Stimulated activated CD8-positive, alpha-beta memory T cell treated with anti-CD3 and anti-CD28 coated beads, Interleukin-15, amount 100 ng/mL, for 24 hours (primary cell): ENCODE measurements around the gene SH3RF2.
"Not testable (repeated sequence)": the region's sequence is repeated elsewhere in the genome, so short reads cannot be mapped to it uniquely, and the experiment has no call there.

Experiments
- DNase-seq: peaks from one replicate; pipeline ENCODE4 v3.0.0-alpha.2; 2020; ENCODE audit warnings: low read depth

SH3RF2 gene

GRCh38 chr5:146009020-146009419 lies 72.6 kb downstream of the SH3RF2 start:
- DNase-seq: no peak

DNA sequence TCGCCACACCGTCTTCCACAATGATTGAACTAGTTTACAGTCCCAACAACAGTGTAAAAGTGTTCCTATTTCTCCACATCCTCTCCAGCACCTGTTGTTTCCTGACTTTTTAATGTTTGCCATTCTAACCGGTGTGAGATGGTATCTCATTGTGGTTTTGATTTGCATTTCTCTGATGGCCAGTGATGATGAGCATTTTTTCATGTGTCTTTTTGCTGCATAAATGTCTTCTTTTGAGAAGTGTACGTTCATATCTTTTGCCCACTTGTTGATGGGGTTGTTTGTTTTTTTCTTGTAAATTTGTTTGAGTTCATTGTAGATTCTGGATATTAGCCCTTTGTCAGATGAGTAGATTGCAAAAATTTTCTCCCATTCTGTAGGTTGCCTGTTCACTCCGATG lies 74.1 kb downstream of the SH3RF2 start:
- not testable (repeated sequence) for DNase-seq

DNA sequence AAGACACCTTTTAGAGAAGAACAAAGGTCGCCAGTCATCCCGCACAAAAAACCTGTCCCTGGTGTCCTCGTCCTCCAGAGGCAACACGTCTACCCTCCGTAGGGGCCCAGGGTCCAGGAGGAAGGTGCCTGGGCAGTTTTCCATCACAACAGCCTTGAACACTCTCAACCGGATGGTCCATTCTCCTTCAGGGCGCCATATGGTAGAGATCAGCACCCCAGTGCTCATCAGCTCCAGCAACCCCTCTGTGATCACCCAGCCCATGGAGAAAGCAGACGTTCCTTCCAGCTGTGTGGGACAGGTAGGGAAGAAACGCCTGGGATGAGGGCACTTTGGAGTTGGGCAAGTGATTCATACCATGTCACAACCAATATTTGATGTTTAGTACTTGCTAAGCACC lies 77.4 kb downstream of the SH3RF2 start:
- no peak for DNase-seq

DNA sequence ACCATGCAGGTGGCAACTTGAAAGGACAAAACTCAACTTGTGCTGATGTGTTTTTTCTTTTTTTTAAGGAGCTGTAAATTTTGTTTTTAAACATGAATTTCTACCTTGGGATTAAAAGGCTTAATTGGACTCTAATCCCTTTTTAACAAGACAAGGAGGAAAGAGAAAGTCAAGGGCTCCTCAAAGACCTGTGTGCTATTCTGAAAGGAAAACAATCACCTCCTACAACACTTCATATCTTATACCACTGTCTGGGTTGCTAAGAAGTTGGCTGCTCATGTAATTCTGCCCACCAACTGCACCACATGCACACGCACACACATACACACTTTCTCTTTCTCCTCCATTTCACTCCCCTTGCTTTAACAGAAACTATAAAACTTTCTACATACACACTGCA lies 78.6 kb downstream of the SH3RF2 start:
- DNase-seq: no peak

DNA sequence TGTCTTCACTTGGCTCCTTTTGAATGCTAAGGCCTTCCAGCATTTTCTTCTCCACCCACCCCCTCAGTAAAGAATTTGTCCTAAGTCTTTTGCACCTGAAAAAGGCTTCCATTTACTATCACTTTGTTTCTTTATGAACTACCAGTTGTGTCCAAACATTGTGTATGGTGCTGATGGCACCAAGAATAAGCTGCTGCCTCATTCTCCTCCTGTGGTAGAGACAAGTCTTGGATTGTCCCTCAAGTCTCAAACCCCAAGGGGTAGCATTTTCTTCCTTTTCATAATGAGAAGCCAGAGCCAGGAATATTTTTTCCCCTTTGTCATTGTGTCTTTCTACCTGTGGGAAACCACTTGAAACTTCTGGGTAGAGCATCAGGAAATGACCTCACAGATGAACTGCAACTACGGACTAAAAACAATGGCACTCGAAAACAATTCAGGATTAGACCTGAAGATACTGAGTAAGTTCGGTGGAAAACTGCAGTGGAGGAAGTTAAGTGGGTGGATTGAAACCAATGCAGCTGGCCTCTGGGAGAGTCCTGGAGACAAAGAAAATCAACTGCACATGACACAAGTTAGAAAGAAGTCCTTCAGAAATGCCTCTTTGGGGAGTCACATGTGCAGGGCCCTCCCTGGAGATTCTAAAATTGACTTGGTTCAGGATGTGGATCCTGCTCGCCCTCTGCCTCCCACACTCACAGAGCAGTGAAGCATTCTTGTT lies 80.5 kb downstream of the SH3RF2 start:
- no peak for DNase-seq

DNA sequence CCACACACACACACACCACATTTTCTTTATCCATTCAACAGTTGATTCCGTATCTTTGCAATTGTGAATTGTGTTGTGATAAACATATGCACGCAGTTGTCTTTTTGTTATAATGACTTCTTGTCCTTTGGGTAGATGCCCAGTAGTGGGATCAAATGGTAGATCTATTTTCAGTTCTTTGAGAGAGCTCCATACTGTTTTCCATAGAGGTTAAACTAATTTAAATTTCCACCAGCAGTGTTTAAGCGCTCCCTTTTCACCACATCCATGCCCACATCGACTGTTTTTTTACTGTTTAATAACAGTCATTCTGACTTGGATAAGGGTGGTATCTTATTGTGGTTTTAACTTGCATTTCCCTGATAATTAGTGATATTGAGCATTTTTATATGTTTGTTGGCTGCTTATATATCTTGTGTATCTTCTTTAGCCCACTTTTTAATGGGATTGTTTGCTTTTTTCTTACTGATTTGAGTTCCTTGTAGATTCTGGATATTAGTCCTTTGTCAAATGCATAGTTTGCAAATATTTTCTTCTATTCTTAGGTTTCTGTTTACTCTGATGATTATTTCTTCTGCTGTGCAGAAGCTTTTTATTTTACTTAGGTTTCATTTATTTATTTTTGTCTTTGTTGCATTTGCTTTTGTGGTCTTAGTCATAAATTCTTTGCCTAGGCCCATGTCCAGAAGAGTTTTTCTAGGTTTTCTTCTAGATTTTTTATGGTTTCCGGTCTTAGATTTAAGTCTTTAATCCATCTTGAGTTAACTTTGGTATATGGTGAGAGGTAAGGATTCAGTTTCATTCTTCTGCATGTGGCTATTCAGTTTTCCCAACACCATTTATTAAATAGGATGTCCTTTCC lies 82.4 kb downstream of the SH3RF2 start:
- DNase-seq: no peak

DNA sequence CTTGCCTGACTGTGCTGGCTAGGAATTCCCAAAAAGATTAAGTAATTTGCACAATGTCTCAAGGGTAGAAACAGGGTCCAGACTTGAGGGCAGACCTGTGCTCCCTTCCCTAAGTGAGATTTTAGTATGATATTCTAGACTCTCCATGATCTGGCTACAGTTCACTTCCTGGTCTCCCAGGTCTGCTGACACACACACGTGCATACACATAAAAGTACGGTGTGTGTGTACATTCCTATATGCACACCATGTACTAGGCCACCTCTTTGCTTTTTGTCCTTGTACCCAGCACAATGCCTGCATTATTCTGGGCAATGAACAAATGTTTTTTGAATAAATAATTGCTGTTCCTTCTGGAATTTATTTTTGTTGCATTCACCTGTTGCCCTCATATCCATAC lies 83.7 kb downstream of the SH3RF2 start:
- DNase-seq: no peak

GRCh38 chr5:146024034-146024433 lies 87.7 kb downstream of the SH3RF2 start:
- no peak for DNase-seq

DNA sequence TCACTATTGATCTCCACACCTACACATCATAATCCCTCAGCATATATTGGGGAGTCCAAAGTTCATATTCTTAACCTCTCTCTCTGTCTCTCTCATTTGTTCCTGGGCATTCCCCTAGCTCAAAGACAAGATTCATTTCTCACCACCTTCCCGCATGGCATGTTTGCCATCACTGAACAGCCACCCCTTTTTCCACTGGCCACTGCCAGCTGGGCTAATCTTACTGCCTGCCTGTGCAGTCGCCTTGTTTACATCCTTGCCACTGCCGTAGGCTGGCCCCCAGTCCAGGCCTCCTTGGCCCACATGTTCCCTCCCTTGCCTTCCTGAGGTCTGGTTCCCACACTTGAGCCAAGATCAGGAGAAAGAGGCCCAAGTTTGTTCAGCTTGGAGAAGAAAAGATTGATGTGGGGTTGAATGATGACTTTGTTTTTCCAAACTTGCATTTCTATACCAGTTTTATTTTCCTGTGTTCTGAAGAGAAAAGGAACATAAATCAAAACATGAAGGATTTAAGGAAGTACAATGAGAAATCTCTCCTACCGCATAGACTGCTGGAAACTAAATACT lies 88.8 kb downstream of the SH3RF2 start:
- no peak for DNase-seq

GRCh38 chr5:146025681-146026080 lies 89.3 kb downstream of the SH3RF2 start:
- no peak for DNase-seq

DNA sequence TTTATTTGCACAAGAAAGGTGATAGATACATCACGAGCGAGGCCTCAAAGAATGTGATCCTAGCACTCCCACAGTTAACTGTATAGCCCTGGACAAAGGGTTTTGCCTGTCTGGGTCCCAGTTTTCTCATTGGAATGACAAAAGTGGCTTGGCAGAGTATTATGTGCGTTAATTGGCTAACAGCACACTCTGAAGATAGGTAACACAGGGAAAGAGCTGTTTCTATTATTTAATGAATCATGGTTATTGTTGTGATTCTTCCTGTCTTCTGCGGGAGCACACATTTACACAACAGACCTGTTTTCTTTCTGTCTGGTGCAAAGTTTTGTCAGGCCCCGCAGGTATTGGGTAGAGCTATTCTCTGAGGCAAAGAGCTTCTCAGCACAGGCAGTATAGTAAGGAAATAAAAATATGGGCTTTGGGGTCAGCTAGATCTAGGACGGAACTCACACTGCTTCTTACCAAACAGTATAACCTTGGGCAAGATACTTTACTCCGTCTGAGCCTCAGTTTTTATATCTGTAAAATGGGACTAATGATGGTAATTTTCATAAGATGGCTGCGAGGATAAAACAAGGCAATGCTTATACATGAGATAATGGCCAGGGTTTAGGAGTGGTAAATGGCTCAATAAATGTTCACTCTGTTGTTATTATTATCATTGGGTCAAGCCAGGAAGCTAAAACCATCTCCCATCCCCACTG lies 90.1 kb downstream of the SH3RF2 start:
- no peak for DNase-seq

- no peak for DNase-seq
Measured at GRCh38 chr5:146027751-146028150, 91.4 kb downstream of the SH3RF2 start.

GRCh38 chr5:146032911-146033310 lies 96.5 kb downstream of the SH3RF2 start:
- no peak for DNase-seq

- no peak for DNase-seq
Measured at GRCh38 chr5:146034127-146034526, 97.7 kb downstream of the SH3RF2 start.

GRCh38 chr5:146034605-146035004 lies 98.2 kb downstream of the SH3RF2 start:
- no peak for DNase-seq

DNA sequence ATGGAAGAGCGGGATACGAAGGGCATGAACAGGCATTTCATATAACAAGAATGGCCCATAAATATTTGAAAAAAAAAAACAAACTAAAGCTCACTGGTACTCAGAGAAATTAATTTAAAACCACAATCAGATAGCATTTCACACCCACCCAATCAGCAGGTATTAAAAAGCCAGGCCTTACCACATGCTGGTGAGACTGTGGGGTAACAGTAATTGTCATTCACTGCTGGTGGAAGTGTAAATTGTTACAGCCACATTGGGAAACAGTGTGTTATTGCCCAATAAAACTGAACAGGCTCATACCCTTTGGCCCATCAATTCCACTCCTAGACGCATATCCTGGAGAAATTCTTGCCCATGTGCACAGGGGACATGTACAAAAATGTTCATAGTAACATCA lies 103.0 kb downstream of the SH3RF2 start:
- DNase-seq: no peak

DNA sequence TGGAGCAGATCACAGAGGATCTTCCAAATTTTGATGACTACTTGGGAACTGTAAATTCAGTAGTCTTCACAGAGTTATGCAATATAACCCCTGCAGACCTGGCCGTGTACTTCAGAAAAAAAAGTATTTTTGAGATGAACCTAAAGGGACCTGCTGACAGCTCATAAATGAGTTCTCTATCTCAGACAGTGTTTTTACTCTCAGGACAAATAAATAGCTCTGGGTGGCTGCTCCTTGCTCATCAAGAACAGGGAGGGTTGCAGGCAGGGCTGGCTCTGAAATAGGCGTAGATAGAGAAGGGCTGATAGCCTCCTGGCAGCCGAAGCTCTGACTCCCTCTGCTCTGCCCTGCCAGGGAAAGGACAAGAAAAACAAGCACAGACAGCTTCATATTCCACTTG lies 104.1 kb downstream of the SH3RF2 start:
- DNase-seq: no peak

DNA sequence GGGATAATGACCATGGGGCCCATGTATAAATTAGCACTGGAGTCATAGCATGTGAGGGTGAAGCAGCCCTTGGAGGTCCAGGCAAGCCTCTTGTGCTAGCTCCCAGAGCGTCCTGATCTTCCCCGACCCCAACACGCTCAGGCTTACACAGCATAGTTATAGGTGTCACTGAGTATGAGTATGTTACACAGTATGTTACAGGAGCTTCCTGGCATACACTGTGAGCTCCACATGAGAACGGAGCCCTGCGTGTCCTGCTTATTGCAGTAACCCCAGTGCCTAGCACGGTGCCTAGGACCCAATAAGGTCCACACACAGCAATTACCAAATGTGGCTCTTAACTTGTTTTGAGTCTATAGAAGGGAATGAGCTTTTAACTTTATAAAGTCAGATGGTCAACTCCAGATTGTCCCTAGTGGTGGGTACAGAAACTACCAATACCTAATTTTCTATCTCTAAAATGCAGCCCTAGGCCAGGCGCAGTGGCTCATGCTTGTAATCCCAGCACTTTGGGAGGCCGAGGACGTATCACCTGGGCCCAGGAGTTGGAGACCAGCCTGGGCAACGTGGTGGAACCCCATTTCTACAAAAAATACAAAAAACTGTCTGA lies 104.9 kb downstream of the SH3RF2 start:
- no peak for DNase-seq

DNA sequence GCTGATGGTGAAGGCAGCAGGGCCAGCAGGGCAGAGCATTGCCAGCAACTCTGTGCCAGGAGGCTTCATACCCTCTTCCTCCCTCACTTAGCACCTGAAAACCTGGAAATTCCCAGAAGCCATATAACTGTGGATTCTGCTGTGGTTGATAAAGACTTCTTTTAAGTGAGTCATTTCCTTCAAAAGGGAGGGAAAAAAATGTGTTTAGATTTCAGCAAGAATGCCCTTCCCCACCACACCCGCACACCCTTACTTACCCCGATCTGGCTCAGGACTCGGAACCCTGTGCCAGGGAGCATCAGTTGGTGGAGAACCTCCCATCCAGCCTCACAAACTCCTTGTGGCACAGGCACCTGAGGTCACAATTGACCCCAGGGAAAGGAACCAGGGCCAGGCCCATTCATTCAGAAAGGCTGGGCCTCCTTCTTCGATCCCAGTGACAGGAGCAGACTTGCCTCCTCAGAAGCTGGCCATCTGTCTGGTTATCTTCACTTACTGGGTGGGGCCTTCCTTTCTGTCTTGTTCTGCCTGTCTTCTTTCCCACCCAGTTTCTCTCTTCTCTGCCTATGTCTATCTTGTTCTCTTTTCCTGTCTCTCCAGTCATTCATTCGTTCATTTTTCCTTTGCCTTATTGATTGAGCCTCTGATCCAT lies 106.4 kb downstream of the SH3RF2 start:
- DNase-seq: no peak

GRCh38 chr5:146043722-146044121 lies 107.3 kb downstream of the SH3RF2 start:
- no peak for DNase-seq

- no peak for DNase-seq
Measured at GRCh38 chr5:146047396-146047795, 111.0 kb downstream of the SH3RF2 start.
